ENCODE measurements around the gene CDIPT.
"Not testable (repeated sequence)": the region's sequence is repeated elsewhere in the genome, so short reads cannot be mapped to it uniquely, and the experiment has no call there.

Gene CDIPT

DNA sequence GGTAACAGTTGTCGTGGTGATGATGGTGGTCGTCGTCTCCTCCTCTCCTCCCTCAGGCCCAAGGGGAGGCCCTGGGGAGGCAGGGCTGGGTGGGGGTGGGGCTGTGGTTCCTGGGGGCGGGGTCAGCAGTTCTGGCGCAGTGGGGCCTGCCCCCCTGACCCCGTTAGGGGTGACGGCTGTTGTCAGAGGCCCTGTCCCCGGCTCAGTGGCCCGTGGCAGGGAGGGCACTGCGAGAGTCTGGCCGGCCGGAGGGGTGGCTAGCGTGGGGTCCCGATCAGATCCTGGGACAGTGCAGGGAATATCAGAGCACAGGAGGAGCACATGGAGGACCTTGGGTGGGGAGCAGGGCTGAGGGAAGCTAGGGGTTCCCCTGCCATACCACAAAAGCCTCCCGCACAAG, 33.8 kb upstream of the CDIPT start:
- TF ChIP-seq, protein P1, sequence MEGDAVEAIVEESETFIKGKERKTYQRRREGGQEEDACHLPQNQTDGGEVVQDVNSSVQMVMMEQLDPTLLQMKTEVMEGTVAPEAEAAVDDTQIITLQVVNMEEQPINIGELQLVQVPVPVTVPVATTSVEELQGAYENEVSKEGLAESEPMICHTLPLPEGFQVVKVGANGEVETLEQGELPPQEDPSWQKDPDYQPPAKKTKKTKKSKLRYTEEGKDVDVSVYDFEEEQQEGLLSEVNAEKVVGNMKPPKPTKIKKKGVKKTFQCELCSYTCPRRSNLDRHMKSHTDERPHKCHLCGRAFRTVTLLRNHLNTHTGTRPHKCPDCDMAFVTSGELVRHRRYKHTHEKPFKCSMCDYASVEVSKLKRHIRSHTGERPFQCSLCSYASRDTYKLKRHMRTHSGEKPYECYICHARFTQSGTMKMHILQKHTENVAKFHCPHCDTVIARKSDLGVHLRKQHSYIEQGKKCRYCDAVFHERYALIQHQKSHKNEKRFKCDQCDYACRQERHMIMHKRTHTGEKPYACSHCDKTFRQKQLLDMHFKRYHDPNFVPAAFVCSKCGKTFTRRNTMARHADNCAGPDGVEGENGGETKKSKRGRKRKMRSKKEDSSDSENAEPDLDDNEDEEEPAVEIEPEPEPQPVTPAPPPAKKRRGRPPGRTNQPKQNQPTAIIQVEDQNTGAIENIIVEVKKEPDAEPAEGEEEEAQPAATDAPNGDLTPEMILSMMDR (IDR thresholded peaks at IDR 0.05; ENCODE audit: insufficient read depth, low read depth, low read length, missing control alignments), result no peak
- H3K4me3 ChIP-seq (ENCODE audit: low read length), result no peak overlapping the region
- no peak for DNase-seq (ENCODE audit: low read depth)

DNA sequence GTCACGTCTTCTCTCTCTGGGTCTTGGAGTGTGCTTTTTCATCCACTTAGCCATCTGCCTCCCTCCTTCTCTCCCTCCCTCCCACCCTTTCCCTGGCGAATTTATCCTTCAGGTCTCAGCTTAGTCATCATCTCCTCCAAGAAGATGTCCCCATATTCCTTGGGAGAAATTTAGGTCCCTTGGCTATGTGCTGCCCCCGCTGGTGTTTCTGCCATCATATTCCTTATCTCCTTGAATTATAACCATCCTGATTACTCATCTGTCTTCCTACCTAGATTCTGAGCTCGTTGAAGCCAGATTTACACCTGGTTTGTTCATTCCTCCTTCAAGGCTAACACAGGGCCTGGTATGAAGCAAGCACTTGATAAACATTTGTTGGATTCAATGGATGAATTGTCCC, 31.3 kb upstream of the CDIPT start:
- TF ChIP-seq, protein P1 (IDR thresholded peaks at IDR 0.05; ENCODE audit: insufficient read depth, low read depth, low read length, missing control alignments), result no peak
- no peak for DNase-seq (ENCODE audit: low read depth)

DNA sequence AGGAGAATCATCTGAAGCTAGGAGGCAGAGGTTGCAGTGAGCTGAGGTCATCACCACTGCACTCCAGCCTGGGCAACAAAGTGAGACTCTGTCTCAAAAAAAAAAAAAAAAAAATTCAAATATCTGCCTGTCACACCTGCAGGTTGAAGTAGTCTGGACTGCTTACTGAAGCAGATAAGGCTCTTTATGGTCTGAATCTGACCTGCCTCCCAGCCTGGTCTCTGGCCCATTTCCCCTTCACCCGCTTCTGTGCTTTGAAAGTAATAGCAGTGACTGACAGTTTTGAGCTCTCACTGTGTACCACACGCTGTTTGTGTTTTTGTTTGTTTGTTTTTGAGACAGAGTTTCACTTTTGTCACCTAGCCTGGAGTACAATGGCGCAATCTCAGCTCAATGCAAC, 30.5 kb upstream of the CDIPT start:
- DNase-seq (ENCODE audit: low read depth), result no peak
- no peak overlapping the region for H3K4me3 ChIP-seq (ENCODE audit: low read length)
- TF ChIP-seq, protein P1 (IDR thresholded peaks at IDR 0.05; ENCODE audit: insufficient read depth, low read depth, low read length, missing control alignments), result no peak

More for the DNA sequence above, 31.3 kb upstream of the CDIPT start:
- no peak overlapping the region for H3K4me3 ChIP-seq (ENCODE audit: low read length)

DNA sequence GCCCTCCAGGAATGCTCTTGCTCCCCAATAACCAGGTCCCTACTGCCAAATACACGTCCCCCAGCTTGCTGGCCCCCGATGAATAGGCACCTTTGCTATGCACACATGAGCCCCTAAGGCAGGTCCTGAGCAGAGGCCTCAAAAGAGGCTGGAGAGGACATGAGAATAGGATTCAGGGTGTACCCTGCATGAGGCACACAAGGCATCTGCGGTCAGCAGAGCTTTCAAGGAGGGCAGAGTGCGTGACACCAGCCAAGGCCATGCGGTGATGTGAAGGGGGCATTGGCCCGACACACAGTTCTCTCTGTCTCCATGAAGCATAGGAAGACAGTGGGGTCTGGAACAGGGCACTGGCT, 29.4 kb upstream of the CDIPT start:
- no peak overlapping the region for H3K4me3 ChIP-seq (ENCODE audit: low read length)
- TF ChIP-seq, protein P1 (IDR thresholded peaks at IDR 0.05; ENCODE audit: insufficient read depth, low read depth, low read length, missing control alignments), result no peak
- DNase-seq (ENCODE audit: low read depth), result no peak

DNA sequence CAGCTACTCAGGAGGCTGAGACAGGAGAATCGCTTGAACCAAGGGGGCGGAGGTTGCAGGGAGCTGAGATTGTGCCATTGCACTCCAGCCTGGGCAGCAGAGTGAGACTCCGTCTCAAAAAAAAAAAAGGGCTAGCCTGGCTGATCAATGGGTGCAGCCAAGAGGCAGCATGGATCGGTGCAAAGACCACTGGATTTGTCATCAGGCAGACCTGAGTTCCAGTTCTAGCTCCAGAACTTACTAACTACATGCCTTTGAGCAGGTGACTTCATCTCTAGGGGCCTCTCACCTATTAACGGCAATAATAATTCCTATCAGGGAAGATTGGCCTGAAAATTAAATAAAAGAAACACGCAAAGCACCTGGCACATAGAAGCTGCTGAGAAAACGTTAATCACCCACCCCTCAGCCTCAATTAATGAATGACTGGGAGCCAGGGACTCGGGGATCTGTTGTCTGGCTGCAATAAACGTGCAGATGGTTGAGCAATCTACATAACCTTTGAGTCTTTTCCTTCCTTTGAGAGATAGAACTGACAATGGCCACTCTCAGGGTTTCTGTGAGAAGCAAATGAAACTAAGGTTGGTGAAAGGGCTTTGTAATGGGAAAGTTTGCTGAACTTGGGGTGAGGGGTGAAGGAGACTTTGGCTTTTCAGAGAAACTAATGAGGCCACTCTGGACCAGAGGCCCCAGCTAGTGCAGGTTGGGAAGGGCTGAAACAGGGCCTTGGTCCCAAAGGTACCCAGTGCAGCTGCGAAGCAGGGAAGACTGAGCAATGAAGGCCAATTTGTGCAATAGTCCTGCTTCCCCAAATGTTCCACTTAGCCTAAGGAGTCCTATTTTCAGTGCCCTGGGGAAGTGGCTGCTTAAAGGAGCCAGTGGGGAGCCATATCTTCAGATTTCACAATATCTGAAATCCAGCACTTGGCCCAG, 28.8 kb upstream of the CDIPT start:
- no peak overlapping the region for H3K4me3 ChIP-seq (ENCODE audit: low read length)
- TF ChIP-seq, protein P1 (IDR thresholded peaks at IDR 0.05; ENCODE audit: insufficient read depth, low read depth, low read length, missing control alignments), result no peak
- DNase-seq (ENCODE audit: low read depth), result no peak

DNA sequence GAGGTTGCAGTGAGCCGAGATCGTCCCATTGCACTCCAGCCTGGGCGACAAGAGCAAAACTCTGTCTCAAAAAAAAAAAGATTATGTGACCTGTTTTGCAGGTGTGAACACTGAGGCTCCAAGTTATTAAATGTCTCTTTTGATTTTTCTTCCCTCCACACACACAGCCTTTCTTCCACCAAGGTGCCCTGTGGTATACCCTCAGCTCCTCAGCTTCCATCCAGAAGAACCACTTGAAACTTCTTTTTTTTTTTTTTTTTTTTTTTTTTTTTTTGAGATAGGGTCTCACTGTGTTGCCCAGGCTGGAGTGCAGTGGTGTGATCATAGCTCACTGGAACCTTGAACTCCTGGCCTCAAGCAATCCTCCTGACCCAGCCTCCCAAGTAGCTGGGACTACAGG, 26.3 kb upstream of the CDIPT start:
- DNase-seq (ENCODE audit: low read depth); H3K4me3 ChIP-seq (ENCODE audit: low read length): not testable (repeated sequence)

DNA sequence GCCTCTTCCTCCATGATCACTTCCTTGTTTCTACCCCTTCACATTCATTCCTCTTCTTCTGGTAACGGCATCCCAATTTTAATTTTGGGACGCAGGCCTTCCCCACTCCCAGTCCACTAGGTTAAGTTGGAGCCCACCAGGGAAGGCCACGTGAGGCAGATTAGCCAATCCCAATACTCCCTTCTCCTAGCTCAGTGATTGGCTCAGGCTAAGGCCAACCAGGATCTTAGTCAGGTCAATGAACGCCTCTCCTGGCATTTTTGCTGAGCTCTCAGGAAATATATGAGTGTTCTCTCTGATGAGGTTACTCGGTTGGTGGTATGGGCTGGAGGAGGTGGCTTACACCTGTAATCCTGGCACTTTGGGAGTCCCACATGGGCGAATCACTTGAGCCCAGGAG, 21.0 kb upstream of the CDIPT start:
- no peak for DNase-seq (ENCODE audit: low read depth)
- TF ChIP-seq, protein P1 (IDR thresholded peaks at IDR 0.05; ENCODE audit: insufficient read depth, low read depth, low read length, missing control alignments), result no peak
- H3K4me3 ChIP-seq (ENCODE audit: low read length), result no peak overlapping the region

Measured in epithelial cell of esophagus (primary cell).